CD14-positive monocyte (primary cell): ENCODE measurements around the gene PHLDA3. TPM values are rescaled to one million over a fixed set of nuclear protein-coding genes. Genes with fewer than 3 reads are reported as not detected.
A peak's percentile ranks its signal among the peaks of the same experiment; 100 is the strongest.

ENCODE experiments used
- DNase-seq, 3 donors: peaks; one replicate each; pipeline ENCODE4 v3.0.0-alpha.2; 2011 to 2022
- H2AFZ ChIP-seq: 2 replicates; pipeline ENCODE4 v1.6.0; 2012; ENCODE audit warnings: mild to moderate bottlenecking, low read depth, low read length, inconsistent platforms; ENCODE audit not compliant: insufficient read depth, poor library complexity, severe bottlenecking
- H3K27ac ChIP-seq, 2 donors: 1 replicate in 1 of 2; 2 replicates in 1 of 2; pipeline ENCODE4 v1.5.1; 2012 to 2013; ENCODE audit warnings: low read length in 2 of 2, control low read depth in 1 of 2, inconsistent platforms in 1 of 2, low read depth in 1 of 2, mild to moderate bottlenecking in 1 of 2
- H3K27me3 ChIP-seq, 2 donors: one replicate each; pipeline versions ENCODE4 v1.6.0 to v1.6.1; 2011 to 2013; ENCODE audit warnings: low read length in 2 of 2; ENCODE audit not compliant: control insufficient read depth in 2 of 2, insufficient read depth in 2 of 2
- H3K36me3 ChIP-seq, 2 donors: replicated peaks in 1 of 2; 1 replicate in 1 of 2; 2 replicates in 1 of 2; pipeline versions ENCODE4 v1.5.1 to v1.6.1; 2012 to 2013; ENCODE audit warnings: low read length in 2 of 2, control low read depth in 1 of 2, inconsistent platforms in 1 of 2, mild to moderate bottlenecking in 1 of 2; ENCODE audit not compliant: insufficient read depth in 2 of 2, control insufficient read depth in 1 of 2
- H3K4me1 ChIP-seq, 2 donors: 1 replicate in 1 of 2; 2 replicates in 1 of 2; pipeline versions ENCODE4 v1.5.1 to v1.6.1; 2012 to 2013; ENCODE audit warnings: low read length in 2 of 2, control low read depth in 1 of 2, inconsistent platforms in 1 of 2, mild to moderate bottlenecking in 1 of 2, moderate library complexity in 1 of 2; ENCODE audit not compliant: insufficient read depth in 2 of 2, control insufficient read depth in 1 of 2
- H3K4me2 ChIP-seq: replicated peaks from 2 replicates; pipeline ENCODE3; 2012; ENCODE audit warnings: low read length, moderate library complexity, mild to moderate bottlenecking; ENCODE audit not compliant: poor library complexity, severe bottlenecking; ENCODE audit errors: extremely low read depth
- H3K4me3 ChIP-seq, 3 experiments: fragments of 200-600 bp in 1 of 3; sonication (generic) in 1 of 3; replicated peaks in 1 of 3; 1 replicate in 2 of 3; 2 replicates in 1 of 3; pipeline ENCODE4 v1.5.1; 2011 to 2013; ENCODE audit warnings: low read length in 3 of 3, mild to moderate bottlenecking in 3 of 3, control low read depth in 2 of 3, low read depth in 2 of 3, inconsistent platforms in 1 of 3, moderate library complexity in 1 of 3
- H3K79me2 ChIP-seq: 2 replicates; pipeline ENCODE4 v1.6.0; 2012; ENCODE audit warnings: mild to moderate bottlenecking, control low read depth, inconsistent platforms, low read length, moderate library complexity; ENCODE audit not compliant: insufficient read depth
- H3K9ac ChIP-seq: 2 replicates; pipeline ENCODE4 v1.6.0; 2017; ENCODE audit warnings: low read length, mild to moderate bottlenecking; ENCODE audit not compliant: insufficient read depth, poor library complexity, severe bottlenecking
- H3K9me3 ChIP-seq, 2 donors: replicated peaks in 1 of 2; 1 replicate in 1 of 2; 2 replicates in 1 of 2; pipeline versions ENCODE4 v1.5.1 to v1.6.1; 2012 to 2013; ENCODE audit warnings: low read length in 2 of 2, control low read depth in 1 of 2; ENCODE audit not compliant: control insufficient read depth in 1 of 2, insufficient read depth in 1 of 2
- H4K20me1 ChIP-seq: 2 replicates; pipeline ENCODE4 v1.6.0; 2012; ENCODE audit warnings: mild to moderate bottlenecking, low read length, control low read depth, moderate library complexity; ENCODE audit not compliant: insufficient read depth
- H3K27ac Mint-ChIP-seq, 7 donors: one replicate each; pipeline ENCODE4 v1.8.0; 2020; ENCODE audit warnings: mild to moderate bottlenecking in 7 of 7, mixed read lengths in 7 of 7, moderate library complexity in 6 of 7, inconsistent platforms in 2 of 7
- H3K27me3 Mint-ChIP-seq, 3 donors: one replicate each; pipeline ENCODE4 v1.8.0; 2021 to 2022; ENCODE audit warnings: low read depth in 3 of 3, mild to moderate bottlenecking in 3 of 3, mixed read lengths in 3 of 3, moderate library complexity in 3 of 3, inconsistent platforms in 1 of 3
- H3K36me3 Mint-ChIP-seq, 2 donors: one replicate each; pipeline ENCODE4 v1.8.0; 2020; ENCODE audit warnings: mixed read lengths in 2 of 2, inconsistent platforms in 1 of 2, mild to moderate bottlenecking in 1 of 2
- H3K4me1 Mint-ChIP-seq: one replicate; pipeline ENCODE4 v1.8.0; 2020; ENCODE audit warnings: mild to moderate bottlenecking, mixed read lengths
- H3K4me3 Mint-ChIP-seq, 2 donors: one replicate each; pipeline ENCODE4 v1.8.0; 2020; ENCODE audit warnings: mild to moderate bottlenecking in 2 of 2, mixed read lengths in 2 of 2, moderate library complexity in 1 of 2
- H3K9me3 Mint-ChIP-seq, 7 donors: one replicate each; pipeline ENCODE4 v1.8.0; 2020 to 2022; ENCODE audit warnings: mixed read lengths in 7 of 7, mild to moderate bottlenecking in 6 of 7, moderate library complexity in 6 of 7, inconsistent platforms in 2 of 7
- CTCF ChIP-seq: fragments of 200-600 bp; IDR thresholded peaks from one replicate; pipeline ENCODE4 v1.8.0; 2022; ENCODE audit warnings: antibody characterized with exemption, mild to moderate bottlenecking
- WGBS: methylation state at CpG from one replicate; pipeline ENCODE4 v1.1.5; 2013; ENCODE audit warnings: missing lambda C conversion rate; ENCODE audit not compliant: insufficient coverage; 5-methylcytosine and 5-hydroxymethylcytosine counted together
- intact Hi-C, 2 donors: fragments of 100-400 bp; cut with micrococcal nuclease; formaldehyde crosslinking; loops; one replicate each; pipeline versions ENCODE4 v1.15.0 to v1.15.1; 2023
- polyA plus RNA-seq, 3 donors: library from polyadenylated mRNA; depleted of rRNA in 1 of 3; unstranded in 2 of 3; stranded (reverse) in 1 of 3; fragments of 300-500 nt in 2 of 3; fragments of >200 nt in 1 of 3; fragmentation: Illumina TruSeq in 2 of 3; gene quantifications; 1 replicate in 2 of 3; 2 replicates in 1 of 3; pipeline ENCODE4 v1.2.3, GENCODE V29; 2012 to 2021

Gene PHLDA3
- polyA plus RNA-seq, 3 donors: 0.08 TPM; not detected in 2

GRCh38 chr1:201498621-201499020, 29.6 kb upstream of the PHLDA3 start:
- Histone ChIP-seq H3K36me3 (peaks cover 26 to 83% of the 10 kb centered on the region in 2 donors), H3K4me3 (no peak overlapping the region), H3K4me2 (no peak overlapping the region), H2AFZ (no peak overlapping the region), H3K79me2 (peaks cover 65% of the 10 kb centered on the region), H3K4me1 (peaks cover 11 to 12% of the 10 kb centered on the region in 2 donors), H3K27me3 (no peaks in the 10 kb centered on the region), H3K27ac (no peak overlapping the region), H3K9me3 (no peaks in the 10 kb centered on the region), H4K20me1 (peaks cover 86% of the 10 kb centered on the region), H3K9ac (no peak overlapping the region)
- no peak for TF ChIP-seq CTCF
- peaks cover 49 to 73% of the 10 kb centered on the region in 2 donors for H3K36me3 Mint-ChIP-seq
- H3K27me3 Mint-ChIP-seq: peaks cover 0 to 4% (median 3%) of the 10 kb centered on the region in 3 donors
- peaks cover 0 to 6% (median 0%) of the 10 kb centered on the region in 7 donors for H3K9me3 Mint-ChIP-seq
- intact Hi-C loops: loop anchor here in 1 of 2 donors (10.0 kb wide), 1 partner anchor 64 kb away; no protein-coding TSS in a partner anchor
- DNase-seq: no peak
- 96% methylated on average over 8 of the region's 8 CpGs for WGBS
- H3K27ac Mint-ChIP-seq: no peak overlapping the region
- H3K4me3 Mint-ChIP-seq: no peak overlapping the region
- peaks cover 22% of the 10 kb centered on the region for H3K4me1 Mint-ChIP-seq

GRCh38 chr1:201497935-201498509, 29.0 kb upstream of the PHLDA3 start:
- Histone ChIP-seq H3K27ac (no peak overlapping the region), H3K4me3 (no peak overlapping the region), H2AFZ (no peak overlapping the region), H3K36me3 (peaks cover 29 to 84% of the 10 kb centered on the region in 2 donors), H3K4me2 (no peak overlapping the region), H3K9me3 (no peaks in the 10 kb centered on the region), H3K79me2 (peaks cover 59% of the 10 kb centered on the region), H3K27me3 (no peaks in the 10 kb centered on the region), H3K9ac (no peak overlapping the region), H4K20me1 (peaks cover 88% of the 10 kb centered on the region), H3K4me1 (peaks cover 11 to 12% of the 10 kb centered on the region in 2 donors)
- TF ChIP-seq CTCF: no peak
- Mint-ChIP-seq H3K27ac (peak overlapping the region in 1 of 7 donors; percentile 31), H3K9me3 (peaks cover 0 to 9% (median 0%) of the 10 kb centered on the region in 7 donors), H3K36me3 (peaks cover 50 to 73% of the 10 kb centered on the region in 2 donors), H3K4me1 (peaks cover 21% of the 10 kb centered on the region), H3K27me3 (peaks cover 0 to 4% (median 3%) of the 10 kb centered on the region in 3 donors), H3K4me3 (no peak overlapping the region)
- DNase-seq: no peak
- WGBS: 100% methylated on average over 4 of the region's 16 CpGs
- intact Hi-C loops: loop anchor here in 1 of 2 donors (10.0 kb wide), 1 partner anchor 63 kb away; no protein-coding TSS in a partner anchor
